PC-9 (cell line): ENCODE measurements around the gene GOLT1A. TPM values are rescaled to one million over a fixed set of nuclear protein-coding genes. Genes with fewer than 3 reads are reported as not detected.

Experiments
- BruUV-seq: library from RNA; stranded (reverse); fragments of 400-500 nt; replicated peaks from 2 replicates; lab custom pipeline; 2021; lab: Mats Ljungman, UMichigan
- CTCF ChIA-PET: fragments of 300-600 bp; sonication (Branson Sonifier 250); formaldehyde crosslinking; loops from one replicate; lab custom pipeline; 2022; ENCODE audit warnings: antibody characterized with exemption; lab: Charles Lee
- POLR2A ChIA-PET: fragments of 300-600 bp; sonication (Branson Sonifier 250); formaldehyde crosslinking; loops from one replicate; lab custom pipeline; 2022; ENCODE audit warnings: antibody characterized with exemption; ENCODE audit not compliant: unreplicated experiment; lab: Charles Lee
- DNase-seq, 2 experiments: peaks; one replicate each; pipeline versions ENCODE4 v3.0.0 to v3.0.0-alpha.2; 2015 to 2022; ENCODE audit warnings: mixed read lengths in 1 of 2
- H2AFZ ChIP-seq: fragments of 200-600 bp; sonication (generic); 2 replicates; pipeline ENCODE4 v1.8.1; 2017; ENCODE audit warnings: antibody characterized with exemption
- H3F3A ChIP-seq: fragments of 200-600 bp; sonication (generic); 2 replicates; pipeline ENCODE4 v1.8.1; 2017; ENCODE audit warnings: antibody characterized with exemption, mild to moderate bottlenecking, low read depth; ENCODE audit not compliant: insufficient read depth
- H3K27ac ChIP-seq: fragments of 200-600 bp; sonication (generic); 2 replicates; pipeline ENCODE4 v1.6.1; 2016; ENCODE audit warnings: mixed run types
- H3K27me3 ChIP-seq: fragments of 200-600 bp; sonication (generic); 2 replicates; pipeline ENCODE4 v1.6.1; 2016; ENCODE audit warnings: low read depth, mixed run types; ENCODE audit not compliant: insufficient read depth
- H3K36me3 ChIP-seq: fragments of 200-600 bp; sonication (generic); 2 replicates; pipeline ENCODE4 v1.6.1; 2016; ENCODE audit warnings: low read depth, mixed run types
- H3K4me1 ChIP-seq: fragments of 200-600 bp; sonication (generic); replicated peaks from 2 replicates; pipeline ENCODE4 v1.6.1; 2016; ENCODE audit warnings: mixed run types; ENCODE audit not compliant: insufficient read depth
- H3K4me2 ChIP-seq: fragments of 200-600 bp; sonication (generic); 2 replicates; pipeline ENCODE4 v1.6.1; 2017; ENCODE audit warnings: mixed run types
- H3K4me3 ChIP-seq: fragments of 200-600 bp; sonication (generic); 2 replicates; pipeline ENCODE4 v1.6.1; 2016; ENCODE audit warnings: mixed run types
- H3K79me2 ChIP-seq: fragments of 200-600 bp; sonication (generic); 2 replicates; pipeline ENCODE4 v1.6.1; 2017; ENCODE audit warnings: low read depth, mixed run types
- H3K9me2 ChIP-seq: fragments of 200-600 bp; sonication (generic); 2 replicates; pipeline ENCODE4 v1.8.1; 2017; ENCODE audit warnings: mild to moderate bottlenecking; ENCODE audit not compliant: insufficient read depth
- H3K9me3 ChIP-seq: fragments of 200-600 bp; sonication (generic); 2 replicates; pipeline ENCODE4 v1.8.1; 2016; ENCODE audit warnings: low read depth; ENCODE audit not compliant: insufficient read depth
- H4K20me1 ChIP-seq: fragments of 200-600 bp; sonication (generic); 2 replicates; pipeline ENCODE4 v1.8.1; 2017; ENCODE audit not compliant: insufficient read depth
- EZH2 ChIP-seq: fragments of 200-600 bp; sonication (generic); IDR thresholded peaks from 2 replicates; pipeline ENCODE4 v1.8.0; 2017; ENCODE audit warnings: antibody characterized with exemption, low read depth
- intact Hi-C: fragments of 100-400 bp; cut with micrococcal nuclease; formaldehyde crosslinking; loops from one replicate; pipeline ENCODE4 v1.10.0; 2022; ENCODE audit not compliant: unreplicated experiment
- total RNA-seq: library from RNA; stranded (reverse); gene quantifications from 2 replicates; pipeline ENCODE4 v1.2.3, GENCODE V29; 2021
- TF ChIP-seq, protein P1 (sequence below): fragments of 200-600 bp; sonication (generic); conservative IDR thresholded peaks from 2 replicates; pipeline ENCODE4 v1.6.1; 2017; ENCODE audit warnings: mixed run types, antibody characterized with exemption, mild to moderate bottlenecking, moderate library complexity

GOLT1A gene
- total RNA-seq, 1 experiment from 2014 or later = 18.7 TPM

DNA sequence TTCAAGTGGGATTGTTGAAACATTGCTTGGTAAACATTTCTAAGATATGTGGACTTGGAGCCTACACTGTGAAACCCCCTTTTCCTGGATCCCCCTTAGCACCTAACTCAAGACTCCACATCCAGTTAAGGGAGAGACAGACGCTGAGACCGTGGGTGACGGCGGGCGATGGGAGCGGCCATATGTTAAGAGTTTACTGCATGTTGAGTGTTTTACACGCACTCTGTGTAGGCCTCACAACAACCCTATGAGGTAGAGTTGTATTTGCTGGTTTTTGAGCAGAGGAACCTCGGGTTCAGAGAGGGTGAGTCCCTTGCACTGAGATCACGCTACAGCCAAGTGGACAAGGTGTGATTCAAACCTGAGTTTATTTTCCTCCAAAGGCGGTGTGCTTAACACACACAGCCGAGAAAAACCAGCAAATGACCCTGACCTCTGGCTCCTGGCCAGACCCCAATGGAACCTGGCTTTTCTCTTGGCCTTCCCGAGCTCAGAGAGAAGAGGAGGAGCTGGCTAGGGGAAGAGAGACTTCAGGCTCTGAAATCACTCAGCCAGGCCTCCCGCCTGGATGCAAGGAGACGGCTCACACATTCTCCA is 46.9 kb upstream of the GOLT1A start:
- ChIA-PET CTCF (no interaction called here), POLR2A (no interaction called here)
- no peaks in the 10 kb centered on the region for H3K27me3 ChIP-seq
- no peaks in the 10 kb centered on the region for H4K20me1 ChIP-seq
- H3K79me2 ChIP-seq = no peaks in the 10 kb centered on the region
- peaks cover 28% of the 10 kb centered on the region for H3K36me3 ChIP-seq
- TF ChIP-seq, protein P1, sequence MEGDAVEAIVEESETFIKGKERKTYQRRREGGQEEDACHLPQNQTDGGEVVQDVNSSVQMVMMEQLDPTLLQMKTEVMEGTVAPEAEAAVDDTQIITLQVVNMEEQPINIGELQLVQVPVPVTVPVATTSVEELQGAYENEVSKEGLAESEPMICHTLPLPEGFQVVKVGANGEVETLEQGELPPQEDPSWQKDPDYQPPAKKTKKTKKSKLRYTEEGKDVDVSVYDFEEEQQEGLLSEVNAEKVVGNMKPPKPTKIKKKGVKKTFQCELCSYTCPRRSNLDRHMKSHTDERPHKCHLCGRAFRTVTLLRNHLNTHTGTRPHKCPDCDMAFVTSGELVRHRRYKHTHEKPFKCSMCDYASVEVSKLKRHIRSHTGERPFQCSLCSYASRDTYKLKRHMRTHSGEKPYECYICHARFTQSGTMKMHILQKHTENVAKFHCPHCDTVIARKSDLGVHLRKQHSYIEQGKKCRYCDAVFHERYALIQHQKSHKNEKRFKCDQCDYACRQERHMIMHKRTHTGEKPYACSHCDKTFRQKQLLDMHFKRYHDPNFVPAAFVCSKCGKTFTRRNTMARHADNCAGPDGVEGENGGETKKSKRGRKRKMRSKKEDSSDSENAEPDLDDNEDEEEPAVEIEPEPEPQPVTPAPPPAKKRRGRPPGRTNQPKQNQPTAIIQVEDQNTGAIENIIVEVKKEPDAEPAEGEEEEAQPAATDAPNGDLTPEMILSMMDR = no peak
- no peak for TF ChIP-seq EZH2
- no TSS peak for BruUV-seq
- no peak overlapping the region for H3K4me3 ChIP-seq
- H3F3A ChIP-seq = peaks cover 11% of the 10 kb centered on the region; the same call in 1 of the 2 replicates
- no peak overlapping the region for H3K4me2 ChIP-seq
- no peaks in the 10 kb centered on the region for H3K9me2 ChIP-seq
- DNase-seq = no peak
- no peak overlapping the region for H3K27ac ChIP-seq
- intact Hi-C loops = no loop called here
- H3K9me3 ChIP-seq = no peaks in the 10 kb centered on the region
- H3K4me1 ChIP-seq = peaks cover 3% of the 10 kb centered on the region; the same call in 1 of the 2 replicates
- no peak overlapping the region for H2AFZ ChIP-seq

DNA sequence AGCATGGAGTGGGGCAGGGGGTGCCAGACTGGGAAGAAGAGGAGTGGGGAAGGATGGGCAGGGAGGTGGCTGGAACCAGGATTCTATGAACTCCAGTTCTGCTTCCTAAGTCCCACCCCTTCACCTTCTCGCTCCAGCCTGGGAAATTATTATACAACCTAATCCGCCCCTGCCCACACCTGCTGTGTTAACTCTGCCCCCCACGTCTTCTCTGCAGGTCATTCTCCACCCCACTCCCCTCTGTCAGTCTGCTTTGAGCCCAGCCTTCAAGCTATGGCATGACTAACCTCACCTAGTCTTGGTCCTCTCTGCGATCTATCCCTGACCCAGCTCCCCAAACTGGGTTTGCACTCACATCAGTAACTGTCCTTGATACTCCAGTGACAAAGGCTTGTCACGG is 46.0 kb upstream of the GOLT1A start:
- no peaks in the 10 kb centered on the region for H4K20me1 ChIP-seq
- H3K27ac ChIP-seq = no peak overlapping the region
- intact Hi-C loops = no loop called here
- no peak for TF ChIP-seq EZH2
- TF ChIP-seq, protein P1 = no peak
- ChIA-PET POLR2A (interaction anchor here (0.6 kb wide), 1 partner anchor 137 kb away, joined by 4 read pairs; no protein-coding TSS in a partner anchor), CTCF (no interaction called here)
- no peak for DNase-seq
- H3K9me2 ChIP-seq = no peaks in the 10 kb centered on the region
- H3F3A ChIP-seq = peaks cover 20% of the 10 kb centered on the region
- peaks cover 26% of the 10 kb centered on the region; the same call in 1 of the 2 replicates for H3K36me3 ChIP-seq
- H3K4me2 ChIP-seq = no peak overlapping the region
- H3K4me1 ChIP-seq = peaks cover 12% of the 10 kb centered on the region
- no peaks in the 10 kb centered on the region for H3K79me2 ChIP-seq
- H3K4me3 ChIP-seq = no peak overlapping the region
- no peaks in the 10 kb centered on the region for H3K9me3 ChIP-seq
- no TSS peak for BruUV-seq
- no peaks in the 10 kb centered on the region for H3K27me3 ChIP-seq
- no peak overlapping the region for H2AFZ ChIP-seq

DNA sequence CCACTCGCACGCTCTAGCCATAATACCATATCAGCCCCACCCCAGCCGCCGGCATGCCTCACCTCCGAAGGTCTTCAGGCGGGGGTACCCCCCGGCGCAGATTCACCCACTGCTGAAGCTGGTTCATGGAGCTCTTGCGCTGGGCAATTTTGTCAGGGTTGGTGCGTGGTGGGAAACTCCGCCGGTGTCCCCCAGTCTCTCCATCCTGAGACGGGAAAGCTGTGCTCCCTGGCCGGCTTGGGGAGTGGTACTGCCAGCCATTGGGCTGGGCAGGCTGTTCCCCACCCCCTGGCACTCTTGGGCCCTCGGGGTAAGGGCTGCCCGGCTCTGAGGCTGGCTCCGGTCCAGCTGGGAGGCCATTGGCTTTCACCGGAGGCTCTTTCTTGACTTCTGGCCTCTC is 45.4 kb upstream of the GOLT1A start:
- no peaks in the 10 kb centered on the region for H3K9me2 ChIP-seq
- POLR2A ChIA-PET = interaction anchor here (1.0 kb wide), 1 partner anchor 26 kb away, joined by 3 read pairs; no protein-coding TSS in a partner anchor
- H3K79me2 ChIP-seq = no peaks in the 10 kb centered on the region
- H2AFZ ChIP-seq = no peak overlapping the region
- H3K27me3 ChIP-seq = no peaks in the 10 kb centered on the region
- BruUV-seq = no TSS peak
- no peak overlapping the region for H3K27ac ChIP-seq
- TF ChIP-seq EZH2 = no peak
- TF ChIP-seq, protein P1 = no peak
- H3K36me3 ChIP-seq = peaks cover 25% of the 10 kb centered on the region; the same call in 1 of the 2 replicates
- H3K9me3 ChIP-seq = no peaks in the 10 kb centered on the region
- H3K4me1 ChIP-seq = peaks cover 18% of the 10 kb centered on the region
- peaks cover 24% of the 10 kb centered on the region for H3F3A ChIP-seq
- H3K4me2 ChIP-seq = no peak overlapping the region
- CTCF ChIA-PET = interaction anchor here (0.7 to 1.3 kb wide), 2 partner anchors 17 to 98 kb away, joined by 4 to 5 read pairs; no protein-coding TSS in a partner anchor
- no peak overlapping the region for H3K4me3 ChIP-seq
- no peaks in the 10 kb centered on the region for H4K20me1 ChIP-seq
- no peak for DNase-seq
- intact Hi-C loops = no loop called here
